Mucosa of rectum (tissue), 2 donors: ENCODE results near the gene OR52N2.
A peak's percentile ranks its signal among the peaks of the same experiment; 100 is the strongest.

Source experiments
- H3K27ac ChIP-seq, 2 donors: one replicate each; pipeline ENCODE4 v1.7.0; 2013; ENCODE audit warnings: inconsistent platforms in 2 of 2, low read depth in 2 of 2, low read length in 2 of 2
- H3K27me3 ChIP-seq, 2 donors: one replicate each; pipeline ENCODE4 v1.7.0; 2013; ENCODE audit warnings: low read length in 2 of 2; ENCODE audit not compliant: control insufficient read depth in 2 of 2, insufficient read depth in 2 of 2
- H3K36me3 ChIP-seq, 2 donors: one replicate each; pipeline ENCODE4 v1.7.0; 2013; ENCODE audit warnings: low read length in 2 of 2; ENCODE audit not compliant: control insufficient read depth in 2 of 2, insufficient read depth in 2 of 2
- H3K4me1 ChIP-seq, 2 donors: one replicate each; pipeline ENCODE4 v1.7.0; 2013; ENCODE audit warnings: low read length in 2 of 2, mild to moderate bottlenecking in 1 of 2; ENCODE audit not compliant: control insufficient read depth in 2 of 2, insufficient read depth in 2 of 2
- H3K4me3 ChIP-seq, 2 donors: one replicate each; pipeline ENCODE4 v1.7.0; 2013; ENCODE audit warnings: low read length in 2 of 2
- H3K9ac ChIP-seq, 2 donors: one replicate each; pipeline ENCODE4 v1.7.0; 2013; ENCODE audit warnings: low read length in 2 of 2, low read depth in 1 of 2, mild to moderate bottlenecking in 1 of 2
- H3K9me3 ChIP-seq, 2 donors: one replicate each; pipeline ENCODE4 v1.7.0; 2013; ENCODE audit warnings: low read length in 2 of 2; ENCODE audit not compliant: control insufficient read depth in 2 of 2
- donor health status: healthy.
- donor health status: Normal muscosa, but diverticular disease.

Gene OR52N2

DNA sequence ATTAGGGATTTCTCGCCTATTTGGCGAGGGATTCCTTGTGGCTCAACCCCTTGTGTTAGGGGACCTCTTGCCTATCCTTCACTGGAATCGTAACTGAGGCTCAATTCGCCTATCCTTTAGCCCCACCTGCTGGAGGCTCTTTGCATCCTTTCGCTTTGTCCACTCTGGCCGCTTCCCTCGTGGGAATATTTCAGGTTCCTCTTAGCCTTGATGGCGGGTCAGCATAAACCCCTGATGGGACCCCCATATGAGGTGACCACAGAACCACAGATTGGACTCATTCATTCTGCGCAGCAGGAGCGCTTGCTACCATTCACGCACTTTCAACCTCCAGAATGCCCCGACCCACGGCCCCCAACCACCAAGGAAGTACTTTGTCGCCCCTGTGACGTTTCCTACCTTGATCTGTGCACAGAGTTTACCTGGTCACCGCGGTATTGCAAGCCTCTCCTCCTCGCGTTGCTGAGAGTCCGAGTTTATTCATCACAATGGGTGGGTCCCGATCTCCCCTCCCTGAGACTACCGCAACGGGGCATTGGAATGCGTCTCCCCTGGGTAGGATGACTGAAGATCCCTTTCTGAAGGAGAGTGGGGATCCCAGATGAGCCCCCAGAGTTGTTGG lies at the start of gene OR52N2:
Gene OR52N2, plus strand, starts transcription at position 425 of the 622 bp plus-strand sequence. CDS start 11,412 bp downstream, outside the sequence.
- H3K27me3 ChIP-seq, result no peaks in the 10 kb centered on the region
- no peak within 1 kb of the TSS for H3K27ac ChIP-seq
- H3K9ac ChIP-seq, result no peak within 1 kb of the TSS
- no peaks in the 10 kb centered on the region for H3K36me3 ChIP-seq
- H3K9me3 ChIP-seq, result no peaks in the 10 kb centered on the region
- no peaks in the 10 kb centered on the region for H3K4me1 ChIP-seq
- H3K4me3 ChIP-seq, result peak within 1 kb of the TSS; percentile 50 to 75

DNA sequence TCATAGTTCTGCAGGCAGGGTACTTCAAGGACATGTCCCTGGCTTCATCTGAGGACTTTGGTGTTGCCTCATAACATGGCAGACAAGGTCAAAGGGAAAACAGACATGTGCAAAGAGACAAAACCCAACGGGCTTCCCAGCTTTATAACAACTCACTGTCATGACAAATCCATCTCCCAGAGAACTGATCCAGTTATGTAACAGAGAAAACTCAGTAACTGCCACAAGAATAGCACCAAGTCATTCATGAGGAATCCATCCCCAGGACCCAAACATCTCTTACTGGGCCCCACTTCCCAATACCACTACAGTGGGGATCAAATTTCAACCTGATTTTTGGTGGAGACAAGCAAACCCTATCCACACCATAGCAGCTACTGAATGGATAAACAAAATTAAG lies 41.7 kb upstream of the OR52N2 start:
- Histone ChIP-seq H3K9ac (no peak overlapping the region), H3K27me3 (no peaks in the 10 kb centered on the region), H3K27ac (no peak overlapping the region), H3K9me3 (no peaks in the 10 kb centered on the region), H3K4me3 (no peak overlapping the region), H3K4me1 (no peaks in the 10 kb centered on the region), H3K36me3 (no peaks in the 10 kb centered on the region)

DNA sequence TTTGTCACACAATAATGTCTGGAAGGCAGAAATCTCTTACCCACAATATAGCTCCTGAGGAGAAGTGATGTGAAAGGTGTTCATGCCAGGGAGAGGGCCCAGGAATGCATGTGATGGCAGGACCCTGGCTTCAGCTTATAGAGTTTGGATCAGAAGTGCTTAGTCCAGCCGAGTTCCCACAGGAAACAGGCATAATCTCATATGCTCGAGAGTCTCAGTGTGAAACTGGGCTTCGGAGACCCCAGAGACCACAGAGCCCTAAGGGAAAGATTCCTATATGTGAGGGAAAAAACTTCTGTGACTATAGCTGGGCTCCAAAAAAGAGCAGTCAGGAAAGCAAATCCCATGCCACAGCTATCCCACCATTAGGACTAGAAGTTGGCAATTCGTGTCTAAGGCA lies 25.5 kb upstream of the OR52N2 start, which contains the start of gene OR52N5:
Gene OR52N5, minus strand, starts transcription at position 101 of the 400 bp plus-strand sequence. CDS start 4,721 bp downstream, outside the sequence.
- H3K36me3 ChIP-seq, result no peaks in the 10 kb centered on the region
- H3K4me1 ChIP-seq, result no peaks in the 10 kb centered on the region
- H3K9me3 ChIP-seq, result no peaks in the 10 kb centered on the region
- no peaks in the 10 kb centered on the region for H3K27me3 ChIP-seq
- H3K9ac ChIP-seq, result no peak within 1 kb of the TSS
- no peak within 1 kb of the TSS for H3K4me3 ChIP-seq
- H3K27ac ChIP-seq, result no peak within 1 kb of the TSS

DNA sequence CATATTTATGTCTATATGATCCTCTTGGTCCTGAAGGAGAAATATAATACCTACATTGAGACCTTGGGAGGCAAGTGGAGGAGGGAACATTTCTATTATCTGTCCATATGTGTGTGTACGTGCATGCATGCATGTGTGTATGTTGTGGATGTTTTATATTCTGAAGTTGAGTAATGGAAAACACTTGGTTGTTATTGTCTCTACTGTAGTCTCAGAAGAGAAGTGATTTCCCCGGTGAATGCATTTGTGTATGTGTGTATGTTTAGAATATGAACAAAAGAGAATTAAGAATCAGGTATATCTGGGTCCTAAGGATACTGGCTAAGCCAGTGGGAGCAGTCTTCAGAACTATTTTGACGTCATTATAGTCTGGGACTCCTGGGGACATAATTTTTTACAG lies 17.6 kb upstream of the OR52N2 start, which contains the start of gene OR52N1:
Gene OR52N1, minus strand, starts transcription at position 101 of the 400 bp plus-strand sequence. CDS start 2,449 bp downstream, outside the sequence.
- H3K4me3 ChIP-seq, result no peak within 1 kb of the TSS
- no peaks in the 10 kb centered on the region for H3K9me3 ChIP-seq
- no peaks in the 10 kb centered on the region for H3K4me1 ChIP-seq
- H3K27ac ChIP-seq, result no peak within 1 kb of the TSS
- H3K36me3 ChIP-seq, result no peaks in the 10 kb centered on the region
- H3K27me3 ChIP-seq, result no peaks in the 10 kb centered on the region
- H3K9ac ChIP-seq, result no peak within 1 kb of the TSS

DNA sequence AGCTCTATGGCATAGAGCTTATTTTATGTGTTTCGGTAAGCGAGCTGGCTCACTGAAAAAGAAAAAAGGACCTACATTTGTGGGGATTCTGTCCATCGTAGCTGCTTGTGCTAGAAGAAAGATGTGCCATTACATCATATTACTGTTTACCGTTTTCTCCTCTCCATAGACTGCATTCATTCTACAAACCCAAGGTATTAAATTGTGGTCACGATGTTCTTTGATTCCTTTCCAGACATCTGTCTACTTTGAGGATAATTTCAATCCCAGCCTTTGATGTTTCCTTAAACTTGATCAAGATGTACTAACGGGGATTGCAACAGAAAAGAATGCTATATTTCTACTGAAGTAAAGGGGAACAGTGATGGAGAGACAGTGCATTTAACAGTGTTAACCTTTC lies 12.2 kb upstream of the OR52N2 start:
- H3K9me3 ChIP-seq, result no peaks in the 10 kb centered on the region
- H3K4me1 ChIP-seq, result no peaks in the 10 kb centered on the region
- no peak overlapping the region for H3K9ac ChIP-seq
- no peaks in the 10 kb centered on the region for H3K27me3 ChIP-seq
- H3K27ac ChIP-seq, result no peak overlapping the region
- no peak overlapping the region for H3K4me3 ChIP-seq
- no peaks in the 10 kb centered on the region for H3K36me3 ChIP-seq

DNA sequence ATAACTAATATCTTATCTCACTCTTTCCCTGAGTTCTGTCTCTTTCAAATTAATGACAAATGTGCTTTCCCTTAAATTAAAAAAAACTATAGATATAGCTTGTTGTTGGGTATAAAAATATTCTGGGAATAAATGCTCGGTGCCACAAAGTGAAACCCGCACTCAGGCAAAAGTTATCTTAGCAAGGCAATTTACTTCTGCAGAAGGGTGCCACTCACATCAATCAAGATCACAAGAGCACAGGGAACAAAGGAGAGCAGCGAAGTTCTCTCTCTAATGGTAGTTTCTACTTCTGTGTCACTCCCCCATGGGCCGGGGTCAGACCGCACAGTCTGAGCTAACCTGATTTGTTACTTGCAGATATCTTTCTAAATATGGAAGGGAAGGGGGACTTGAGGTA lies 4.7 kb upstream of the OR52N2 start:
- Histone ChIP-seq H3K4me3 (no peak overlapping the region), H3K9me3 (no peaks in the 10 kb centered on the region), H3K4me1 (no peaks in the 10 kb centered on the region), H3K36me3 (no peaks in the 10 kb centered on the region), H3K27me3 (no peaks in the 10 kb centered on the region), H3K27ac (no peak overlapping the region), H3K9ac (no peak overlapping the region)

DNA sequence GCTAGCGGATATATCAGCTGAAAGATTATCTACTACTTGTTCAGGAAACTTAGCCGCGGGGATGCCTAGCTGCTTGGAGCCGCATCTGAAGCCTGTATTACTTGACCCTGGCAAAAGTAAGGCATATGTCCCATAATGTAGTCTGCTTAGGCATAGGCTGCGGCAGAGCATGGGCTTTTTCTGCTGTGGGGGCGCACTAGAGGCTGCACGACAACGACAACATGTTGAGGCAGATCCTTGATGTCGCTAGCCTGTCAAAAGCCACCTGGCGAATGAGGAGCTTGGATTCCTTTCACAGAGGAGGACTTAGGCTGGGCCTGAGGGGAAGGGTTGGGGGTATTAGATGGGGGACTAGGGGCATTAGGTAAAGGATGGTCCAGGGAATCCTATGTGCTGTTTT lies 1.1 kb upstream of the OR52N2 start:
- Histone ChIP-seq H3K27ac (no peak overlapping the region), H3K9me3 (no peaks in the 10 kb centered on the region), H3K36me3 (no peaks in the 10 kb centered on the region), H3K4me1 (no peaks in the 10 kb centered on the region), H3K27me3 (no peaks in the 10 kb centered on the region), H3K4me3 (no peak overlapping the region), H3K9ac (no peak overlapping the region)

DNA sequence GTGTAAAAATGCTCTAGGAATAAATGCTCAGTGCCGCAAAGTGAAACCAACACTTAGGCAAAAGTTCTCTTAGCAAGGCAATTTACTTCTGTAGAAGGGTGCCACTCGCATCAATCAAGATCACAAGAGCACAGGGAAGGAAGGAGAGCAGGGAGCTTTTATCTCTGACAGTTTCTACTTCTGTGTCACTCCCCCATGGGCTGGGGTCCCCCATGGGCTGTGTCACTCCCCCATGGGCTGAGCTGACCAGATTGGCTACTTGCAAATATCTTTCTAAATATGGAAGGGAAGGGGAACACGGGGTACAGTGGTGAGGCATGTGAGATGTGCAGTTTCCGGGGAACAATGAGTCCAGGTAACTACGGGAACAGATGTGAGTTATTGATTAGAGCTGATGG lies 397 bp downstream of the OR52N2 start:
- no peak overlapping the region for H3K27ac ChIP-seq
- no peaks in the 10 kb centered on the region for H3K9me3 ChIP-seq
- H3K4me3 ChIP-seq, result peak overlapping the region; percentile 50 to 75
- no peak overlapping the region for H3K9ac ChIP-seq
- H3K36me3 ChIP-seq, result no peaks in the 10 kb centered on the region
- no peaks in the 10 kb centered on the region for H3K4me1 ChIP-seq
- H3K27me3 ChIP-seq, result no peaks in the 10 kb centered on the region

DNA sequence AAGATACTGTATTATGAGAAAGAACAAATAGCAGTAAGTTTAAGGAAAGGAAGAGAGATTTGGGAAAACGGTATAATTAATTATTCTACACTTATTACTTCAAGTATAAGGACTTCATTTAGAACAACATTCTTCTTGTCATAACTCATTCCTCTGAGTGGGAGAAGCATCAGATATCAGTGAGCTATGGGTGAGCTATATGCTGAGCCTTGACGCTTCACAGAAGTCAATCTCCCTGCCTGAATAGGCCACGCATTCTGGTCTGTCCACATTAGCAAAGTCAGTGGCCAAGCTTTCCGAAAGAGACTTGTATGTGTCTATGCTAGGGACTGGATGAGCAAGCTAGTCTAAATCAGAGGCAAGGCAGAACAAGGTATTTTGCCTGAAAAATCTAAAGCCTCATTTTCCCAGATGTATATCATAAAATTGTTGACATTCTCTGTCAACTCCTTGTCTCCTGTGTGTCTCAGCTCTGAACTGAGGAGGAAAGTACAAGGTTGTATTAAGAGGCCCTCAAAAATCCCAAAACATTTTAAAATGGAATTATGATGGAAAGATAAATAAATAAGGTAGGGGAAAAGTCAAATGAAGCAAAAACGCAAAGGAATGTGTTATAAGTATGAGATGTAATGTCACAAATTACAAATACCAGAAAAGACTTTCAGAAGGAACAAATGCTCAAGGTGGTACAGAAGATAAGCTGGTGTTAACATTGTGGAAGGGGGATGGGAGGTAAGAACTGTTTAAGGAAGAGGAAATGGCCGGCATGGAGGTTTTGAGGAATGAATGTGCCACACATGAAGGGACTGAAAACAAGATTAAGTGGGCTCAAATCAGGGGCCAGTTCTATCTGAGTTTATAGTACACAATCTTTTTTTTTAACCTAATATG lies 1.4 kb downstream of the OR52N2 start:
- Histone ChIP-seq H3K4me1 (no peaks in the 10 kb centered on the region), H3K27me3 (no peaks in the 10 kb centered on the region), H3K9ac (no peak overlapping the region), H3K4me3 (no peak overlapping the region), H3K36me3 (no peaks in the 10 kb centered on the region), H3K9me3 (no peaks in the 10 kb centered on the region), H3K27ac (no peak overlapping the region)

DNA sequence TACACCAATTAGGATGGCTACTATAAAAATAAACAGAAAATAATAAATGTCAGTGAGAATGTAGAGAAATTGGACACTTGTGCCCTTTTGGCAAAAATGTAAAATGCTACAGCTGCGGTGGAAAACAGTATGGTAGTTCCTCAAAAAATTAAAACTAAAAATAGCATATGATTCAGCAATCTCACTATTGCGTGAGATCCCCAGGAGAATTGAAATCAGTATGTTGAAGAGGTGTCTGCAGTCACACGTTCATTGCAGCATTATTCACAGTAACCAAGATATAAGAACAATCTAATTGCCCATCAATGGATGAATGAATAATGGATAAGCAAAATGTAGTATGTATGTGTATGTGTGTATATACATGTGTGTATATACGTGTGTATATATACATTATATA lies 6.8 kb downstream of the OR52N2 start:
- no peak overlapping the region for H3K27ac ChIP-seq
- no peaks in the 10 kb centered on the region for H3K4me1 ChIP-seq
- no peaks in the 10 kb centered on the region for H3K9me3 ChIP-seq
- no peaks in the 10 kb centered on the region for H3K27me3 ChIP-seq
- no peak overlapping the region for H3K9ac ChIP-seq
- H3K36me3 ChIP-seq, result no peaks in the 10 kb centered on the region
- no peak overlapping the region for H3K4me3 ChIP-seq
